GM10248 (cell line): Measurements from ENCODE around the gene WNK2.
A peak's percentile ranks its signal among the peaks of the same experiment; 100 is the strongest.

Experiments used
- CTCF ChIA-PET: fragments of 300-600 bp; sonication (Branson Sonifier 250); formaldehyde crosslinking; extraction: SDS; loops from one replicate; lab custom pipeline; 2021; ENCODE audit warnings: antibody characterized with exemption; lab: Yijun Ruan, JAX
- POLR2A ChIA-PET: fragments of 350-650 bp; sonication (Branson Sonifier 250); formaldehyde crosslinking; extraction: SDS; loops from one replicate; lab custom pipeline; 2020; ENCODE audit warnings: antibody characterized with exemption; lab: Yijun Ruan, JAX
- DNase-seq: peaks from one replicate; pipeline ENCODE4 v3.0.0; 2012; ENCODE audit errors: extremely low spot score
- TF ChIP-seq, protein P1 (sequence below): IDR thresholded peaks from 2 replicates; pipeline ENCODE4 v1.5.1; 2012; ENCODE audit warnings: mild to moderate bottlenecking, low read depth; ENCODE audit errors: extremely low read depth, missing control alignments, control extremely low read depth

Gene WNK2

GRCh38 chr9:93290495-93291434, 106.8 kb downstream of the WNK2 start:
- peak; percentile 15 for DNase-seq
- POLR2A ChIA-PET: no interaction called here
- CTCF ChIA-PET: interaction anchor here (1.0 kb wide), 1 partner anchor 9 kb away, joined by 3 read pairs; no protein-coding TSS in a partner anchor
- TF ChIP-seq, protein P1, sequence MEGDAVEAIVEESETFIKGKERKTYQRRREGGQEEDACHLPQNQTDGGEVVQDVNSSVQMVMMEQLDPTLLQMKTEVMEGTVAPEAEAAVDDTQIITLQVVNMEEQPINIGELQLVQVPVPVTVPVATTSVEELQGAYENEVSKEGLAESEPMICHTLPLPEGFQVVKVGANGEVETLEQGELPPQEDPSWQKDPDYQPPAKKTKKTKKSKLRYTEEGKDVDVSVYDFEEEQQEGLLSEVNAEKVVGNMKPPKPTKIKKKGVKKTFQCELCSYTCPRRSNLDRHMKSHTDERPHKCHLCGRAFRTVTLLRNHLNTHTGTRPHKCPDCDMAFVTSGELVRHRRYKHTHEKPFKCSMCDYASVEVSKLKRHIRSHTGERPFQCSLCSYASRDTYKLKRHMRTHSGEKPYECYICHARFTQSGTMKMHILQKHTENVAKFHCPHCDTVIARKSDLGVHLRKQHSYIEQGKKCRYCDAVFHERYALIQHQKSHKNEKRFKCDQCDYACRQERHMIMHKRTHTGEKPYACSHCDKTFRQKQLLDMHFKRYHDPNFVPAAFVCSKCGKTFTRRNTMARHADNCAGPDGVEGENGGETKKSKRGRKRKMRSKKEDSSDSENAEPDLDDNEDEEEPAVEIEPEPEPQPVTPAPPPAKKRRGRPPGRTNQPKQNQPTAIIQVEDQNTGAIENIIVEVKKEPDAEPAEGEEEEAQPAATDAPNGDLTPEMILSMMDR: no peak

- TF ChIP-seq, protein P1: no peak
- ChIA-PET POLR2A (no interaction called here), CTCF (interaction anchor here (1.0 kb wide), 1 partner anchor 10 kb away, joined by 3 read pairs; no protein-coding TSS in a partner anchor)
- DNase-seq: peak; percentile 12
These were observed 107.8 kb downstream of the WNK2 start for GRCh38 chr9:93291536-93292287.

DNA sequence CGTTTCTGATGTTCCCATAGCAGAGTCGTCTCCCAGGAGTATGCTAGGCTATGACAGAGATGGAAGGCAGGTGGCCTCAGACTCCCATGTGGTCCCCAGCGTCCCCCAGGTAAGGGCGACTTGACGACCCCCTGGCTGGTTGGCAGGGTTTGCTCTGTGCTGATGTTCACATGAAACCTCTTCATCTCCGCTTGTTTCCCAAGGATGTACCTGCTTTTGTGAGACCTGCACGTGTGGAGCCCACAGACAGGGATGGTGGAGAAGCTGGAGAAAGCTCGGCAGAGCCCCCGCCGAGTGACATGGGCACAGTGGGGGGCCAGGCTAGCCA, 108.3 kb downstream of the WNK2 start:
- peak; percentile 15 for DNase-seq
- POLR2A ChIA-PET: no interaction called here
- CTCF ChIA-PET: no interaction called here
- TF ChIP-seq, protein P1: no peak

DNA sequence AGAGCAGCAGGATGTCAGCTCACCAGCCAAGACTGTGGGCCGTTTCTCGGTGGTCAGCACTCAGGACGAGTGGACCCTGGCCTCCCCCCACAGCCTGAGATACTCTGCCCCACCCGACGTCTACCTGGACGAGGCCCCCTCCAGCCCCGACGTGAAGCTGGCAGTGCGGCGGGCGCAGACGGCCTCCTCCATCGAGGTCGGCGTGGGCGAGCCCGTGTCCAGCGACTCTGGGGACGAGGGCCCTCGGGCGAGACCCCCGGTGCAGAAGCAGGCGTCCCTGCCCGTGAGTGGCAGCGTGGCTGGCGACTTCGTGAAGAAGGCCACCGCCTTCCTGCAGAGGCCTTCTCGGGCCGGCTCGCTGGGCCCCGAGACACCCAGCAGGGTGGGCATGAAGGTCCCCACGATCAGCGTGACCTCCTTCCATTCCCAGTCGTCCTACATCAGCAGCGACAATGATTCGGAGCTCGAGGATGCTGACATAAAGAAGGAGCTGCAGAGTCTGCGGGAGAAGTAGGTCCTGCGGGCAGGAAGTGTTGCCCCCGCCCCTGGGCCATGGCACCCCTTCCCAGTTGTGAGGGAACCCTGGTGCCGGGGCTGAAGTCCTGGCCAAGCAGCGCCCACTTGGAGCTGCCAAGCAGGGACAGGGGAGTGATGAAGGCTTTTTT, 108.9 kb downstream of the WNK2 start:
- TF ChIP-seq, protein P1: no peak
- ChIA-PET POLR2A (no interaction called here), CTCF (no interaction called here)
- peak; percentile 10 for DNase-seq

DNA sequence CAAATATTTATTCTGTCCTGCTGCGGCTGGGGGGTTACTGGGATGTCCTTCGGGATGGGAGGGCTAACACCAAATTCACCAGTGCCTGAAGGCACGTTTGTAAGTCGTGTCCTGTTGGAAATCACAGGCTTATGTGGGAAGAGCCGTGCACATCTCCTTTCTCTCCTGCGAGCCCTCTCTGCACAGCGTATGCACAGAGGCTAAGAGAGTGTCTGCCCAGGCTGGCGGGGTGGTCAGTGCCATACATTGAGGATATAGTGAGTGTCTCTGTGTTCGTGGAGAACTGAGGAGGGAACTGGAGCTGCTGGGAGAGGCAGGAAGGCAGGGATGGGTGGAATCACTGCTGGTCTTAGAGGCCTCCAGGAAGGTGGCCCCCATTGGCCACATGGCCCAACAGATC, 110.1 kb downstream of the WNK2 start:
- CTCF ChIA-PET: interaction anchor here (1.0 kb wide), 1 partner anchor 9 kb away, joined by 3 read pairs; no protein-coding TSS in a partner anchor
- POLR2A ChIA-PET: no interaction called here
- TF ChIP-seq, protein P1: no peak
- DNase-seq: peak; percentile 16

GRCh38 chr9:93295031-93295430, 111.1 kb downstream of the WNK2 start:
- CTCF ChIA-PET: interaction anchor here (1.0 kb wide), 1 partner anchor 8 kb away, joined by 3 read pairs; no protein-coding TSS in a partner anchor
- POLR2A ChIA-PET: no interaction called here
- DNase-seq: no peak
- TF ChIP-seq, protein P1: no peak
